Osteocyte (in vitro differentiated cells): ENCODE results near the gene TFG. TPM values are rescaled to one million over a fixed set of nuclear protein-coding genes. Genes with fewer than 3 reads are reported as not detected.
"Not testable (repeated sequence)": the region's sequence is repeated elsewhere in the genome, so short reads cannot be mapped to it uniquely, and the experiment has no call there.

Source experiments
- DNase-seq: peaks from one replicate; pipeline ENCODE4 v3.0.0; 2021; ENCODE audit warnings: mixed read lengths; ENCODE audit not compliant: unreplicated experiment; ENCODE audit errors: extremely low spot score
- H3K27ac Mint-ChIP-seq: one replicate; pipeline ENCODE4 v1.8.0; 2021; ENCODE audit warnings: mild to moderate bottlenecking, mixed read lengths; ENCODE audit not compliant: unreplicated experiment
- H3K27me3 Mint-ChIP-seq: one replicate; pipeline ENCODE4 v1.8.0; 2021; ENCODE audit warnings: mixed read lengths; ENCODE audit not compliant: unreplicated experiment
- H3K36me3 Mint-ChIP-seq: one replicate; pipeline ENCODE4 v1.8.0; 2021; ENCODE audit warnings: mixed read lengths; ENCODE audit not compliant: unreplicated experiment
- H3K4me1 Mint-ChIP-seq: one replicate; pipeline ENCODE4 v1.8.0; 2021; ENCODE audit warnings: mixed read lengths; ENCODE audit not compliant: unreplicated experiment
- H3K4me3 Mint-ChIP-seq: one replicate; pipeline ENCODE4 v1.8.0; 2021; ENCODE audit warnings: mild to moderate bottlenecking, moderate library complexity, mixed read lengths; ENCODE audit not compliant: unreplicated experiment
- H3K9me3 Mint-ChIP-seq: one replicate; pipeline ENCODE4 v1.8.0; 2021; ENCODE audit warnings: mixed read lengths; ENCODE audit not compliant: unreplicated experiment
- CTCF ChIP-seq: fragments of 200-600 bp; sonication (generic); IDR thresholded peaks from 2 replicates; pipeline ENCODE4 v1.5.0; 2021; ENCODE audit warnings: antibody characterized with exemption, mild to moderate bottlenecking, moderate library complexity
- long read RNA-seq: library from polyadenylated mRNA; unstranded; transcript quantifications from one replicate; pipeline ENCODE4 v2.0.0, GENCODE V29; 2021
- total RNA-seq: library from RNA; stranded (reverse); gene quantifications from 2 replicates; pipeline ENCODE4 v1.2.1, GENCODE V29; 2021

Gene TFG
- 117 and 119 TPM in 2 replicates for total RNA-seq
- long read RNA-seq, transcript TFG-201 (8 exons, 1,978 nt) = major isoform, 863 of 1,244 reads
- long read RNA-seq, transcript TFG-208 (8 exons, 1,696 nt) = minor isoform, 28 of 1,244 reads
- long read RNA-seq, transcript TFG-202 (8 exons, 1,716 nt) = minor isoform, 14 of 1,244 reads
- long read RNA-seq, transcript TFG-204 (8 exons, 1,783 nt) = minor isoform, 264 of 1,244 reads
- long read RNA-seq, partial matches to known transcripts = 34 of 1,244 reads
- long read RNA-seq, other reads (novel, unspliced or antisense) = 41 of 1,244 reads

- Mint-ChIP-seq H3K36me3 (peaks cover 23% of the 10 kb centered on the region), H3K9me3 (no peaks in the 10 kb centered on the region), H3K27me3 (peaks cover 12% of the 10 kb centered on the region), H3K4me1 (peaks cover 32% of the 10 kb centered on the region), H3K4me3 (peak within 1 kb of the TSS; percentile 81), H3K27ac (peak within 1 kb of the TSS; percentile 89)
- DNase-seq = peak; percentile 100
- TF ChIP-seq CTCF = no peak
Observed at GRCh38 chr3:100708989-100709841, at the start of gene TFG. TSS of gene TFG (plus strand) at chr3:100709494. CDS start at chr3:100713686, 4,192 bp downstream.

- not testable (repeated sequence) for H3K4me3 Mint-ChIP-seq, H3K27ac Mint-ChIP-seq, DNase-seq, H3K36me3 Mint-ChIP-seq, H3K4me1 Mint-ChIP-seq, H3K9me3 Mint-ChIP-seq
- peaks cover 62% of the 10 kb centered on the region for H3K27me3 Mint-ChIP-seq
Observed at GRCh38 chr3:100661294-100661693, 48.0 kb upstream of the TFG start.

GRCh38 chr3:100662113-100662823 is 47.0 kb upstream of the TFG start:
- Mint-ChIP-seq H3K27ac (no peak overlapping the region), H3K9me3 (no peaks in the 10 kb centered on the region), H3K4me1 (no peaks in the 10 kb centered on the region), H3K4me3 (no peak overlapping the region), H3K36me3 (no peaks in the 10 kb centered on the region), H3K27me3 (peaks cover 58% of the 10 kb centered on the region)
- no peak for DNase-seq
- TF ChIP-seq CTCF = no peak

DNA sequence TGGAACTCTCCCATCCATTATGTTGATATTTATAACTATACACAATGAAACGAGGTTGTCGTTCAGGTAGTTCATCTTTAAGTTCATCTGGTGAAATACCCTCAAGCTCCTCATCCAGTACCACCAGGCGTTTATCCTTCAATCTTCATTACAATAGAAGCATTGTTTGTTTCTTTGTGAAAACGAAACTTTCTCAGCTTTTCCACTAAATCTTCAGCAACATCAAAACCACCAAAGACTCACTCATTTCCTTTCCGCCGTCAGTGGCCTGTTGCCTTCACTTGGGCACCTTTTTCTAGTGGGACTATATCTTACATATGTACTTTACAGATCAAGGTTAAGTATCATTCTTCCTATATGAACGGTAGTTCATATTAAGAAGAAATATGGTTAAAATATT is 44.1 kb upstream of the TFG start:
- Mint-ChIP-seq H3K27me3 (peaks cover 56% of the 10 kb centered on the region), H3K36me3 (no peaks in the 10 kb centered on the region), H3K4me1 (no peaks in the 10 kb centered on the region), H3K4me3 (no peak overlapping the region), H3K9me3 (no peaks in the 10 kb centered on the region), H3K27ac (no peak overlapping the region)
- no peak for TF ChIP-seq CTCF
- DNase-seq = no peak

DNA sequence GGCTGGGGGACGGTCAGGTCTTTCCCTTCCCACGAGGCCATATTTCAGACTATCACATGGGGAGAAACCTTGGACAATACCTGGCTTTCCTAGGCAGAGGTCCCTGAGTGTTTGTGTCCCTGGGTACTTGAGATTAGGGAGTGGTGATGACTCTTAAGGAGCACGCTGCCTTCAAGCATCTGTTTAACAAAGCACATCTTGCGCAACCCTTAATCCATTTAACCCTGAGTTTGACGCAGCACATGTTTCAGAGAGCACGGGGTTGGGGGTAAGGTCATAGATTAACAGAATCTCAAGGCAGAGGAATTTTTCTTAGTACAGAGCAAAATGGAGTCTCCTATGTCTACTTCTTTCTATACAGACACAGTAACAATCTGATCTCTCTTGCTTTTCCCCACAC is 42.6 kb upstream of the TFG start:
- not testable (repeated sequence) for H3K4me1 Mint-ChIP-seq, DNase-seq, H3K36me3 Mint-ChIP-seq, H3K4me3 Mint-ChIP-seq, H3K27ac Mint-ChIP-seq
- Mint-ChIP-seq H3K27me3 (peaks cover 55% of the 10 kb centered on the region), H3K9me3 (peaks cover 11% of the 10 kb centered on the region)

DNA sequence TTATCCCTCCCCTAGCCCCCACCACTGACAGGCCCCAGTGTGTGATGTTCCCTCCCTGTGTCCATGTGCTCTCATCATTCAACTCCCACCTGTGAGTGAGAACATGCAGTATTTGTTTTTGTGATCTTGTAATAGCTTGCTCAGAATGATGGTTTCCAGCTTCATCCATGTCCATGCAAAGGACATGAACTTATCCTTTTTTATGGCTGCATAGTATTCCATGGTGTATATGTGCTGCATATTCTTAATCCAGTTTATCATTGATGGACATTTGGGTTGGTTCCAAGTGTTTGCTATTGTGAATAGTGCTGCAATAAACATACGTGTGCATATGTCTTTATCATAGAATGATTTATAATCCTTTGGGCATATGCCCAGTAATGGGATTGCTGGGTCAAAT is 42.0 kb upstream of the TFG start:
- peaks cover 15% of the 10 kb centered on the region for H3K9me3 Mint-ChIP-seq
- not testable (repeated sequence) for H3K4me3 Mint-ChIP-seq, H3K4me1 Mint-ChIP-seq, H3K27ac Mint-ChIP-seq, H3K36me3 Mint-ChIP-seq, DNase-seq
- H3K27me3 Mint-ChIP-seq = peaks cover 53% of the 10 kb centered on the region

- H3K4me3 Mint-ChIP-seq = not testable (repeated sequence)
- peaks cover 55% of the 10 kb centered on the region for H3K27me3 Mint-ChIP-seq
Observed at GRCh38 chr3:100670995-100671394, 38.3 kb upstream of the TFG start.

More at GRCh38 chr3:100670995-100671394, 38.3 kb upstream of the TFG start:
- DNase-seq, H3K36me3 Mint-ChIP-seq, H3K27ac Mint-ChIP-seq, H3K4me1 Mint-ChIP-seq: not testable (repeated sequence)
- H3K9me3 Mint-ChIP-seq = peaks cover 28% of the 10 kb centered on the region
